Mesenchymal stem cell (in vitro differentiated cells and primary cell): ENCODE results near the gene IL26.
A peak's percentile ranks its signal among the peaks of the same experiment; 100 is the strongest.

Source experiments
- DNase-seq: peaks from one replicate; pipeline ENCODE4 v3.0.0-alpha.2; 2013
- H2AFZ ChIP-seq: one replicate; pipeline ENCODE4 v1.6.1; 2013; ENCODE audit warnings: low read depth, mild to moderate bottlenecking, control low read depth, inconsistent platforms, low read length, moderate library complexity
- H2AK5ac ChIP-seq: 2 replicates; pipeline ENCODE4 v1.6.1; 2013; ENCODE audit warnings: low read length, moderate library complexity, mild to moderate bottlenecking, inconsistent platforms; ENCODE audit not compliant: severe bottlenecking
- H2BK120ac ChIP-seq: one replicate; pipeline ENCODE4 v1.6.1; 2013; ENCODE audit warnings: low read depth, mild to moderate bottlenecking, inconsistent platforms, low read length, moderate library complexity
- H2BK12ac ChIP-seq, 2 experiments: one replicate each; pipeline ENCODE4 v1.6.1; 2013; ENCODE audit warnings: inconsistent platforms in 2 of 2, low read length in 2 of 2, mild to moderate bottlenecking in 2 of 2, moderate library complexity in 2 of 2, control low read depth in 1 of 2
- H2BK15ac ChIP-seq: one replicate; pipeline ENCODE4 v1.6.1; 2013; ENCODE audit warnings: mild to moderate bottlenecking, low read depth, inconsistent platforms; ENCODE audit not compliant: poor library complexity, severe bottlenecking
- H2BK5ac ChIP-seq: 2 replicates; pipeline ENCODE4 v1.6.1; 2013; ENCODE audit warnings: low read depth, mild to moderate bottlenecking, low read length, control low read depth, inconsistent platforms; ENCODE audit not compliant: poor library complexity, severe bottlenecking
- H3K14ac ChIP-seq, 2 experiments: one replicate each; pipeline ENCODE4 v1.6.1; 2013; ENCODE audit warnings: inconsistent platforms in 2 of 2, low read length in 2 of 2, control low read depth in 1 of 2, mild to moderate bottlenecking in 1 of 2, moderate library complexity in 1 of 2
- H3K18ac ChIP-seq, 2 experiments: one replicate each; pipeline ENCODE4 v1.6.1; 2013; ENCODE audit warnings: inconsistent platforms in 2 of 2, low read length in 2 of 2, control low read depth in 1 of 2, low read depth in 1 of 2, mild to moderate bottlenecking in 1 of 2
- H3K23ac ChIP-seq, 2 experiments: one replicate each; pipeline ENCODE4 v1.6.1; 2013; ENCODE audit warnings: inconsistent platforms in 2 of 2, low read length in 2 of 2, mild to moderate bottlenecking in 2 of 2, moderate library complexity in 2 of 2, control low read depth in 1 of 2
- H3K27ac ChIP-seq: 2 replicates; pipeline ENCODE4 v1.5.1; 2013; ENCODE audit warnings: mild to moderate bottlenecking, moderate library complexity, low read length, control low read depth, inconsistent platforms; ENCODE audit not compliant: poor library complexity, severe bottlenecking
- H3K27me3 ChIP-seq, 2 experiments: 2 replicates each; pipeline versions ENCODE4 v1.6.1 to v1.7.0; 2013; ENCODE audit warnings: low read length in 2 of 2, mild to moderate bottlenecking in 2 of 2, moderate library complexity in 2 of 2, control low read depth in 1 of 2, inconsistent platforms in 1 of 2; ENCODE audit not compliant: control insufficient read depth in 1 of 2, insufficient read depth in 1 of 2
- H3K36me3 ChIP-seq, 2 experiments: 2 replicates each; pipeline versions ENCODE4 v1.6.1 to v1.7.0; 2013; ENCODE audit warnings: low read length in 2 of 2, control low read depth in 1 of 2, inconsistent platforms in 1 of 2, low read depth in 1 of 2, mild to moderate bottlenecking in 1 of 2; ENCODE audit not compliant: insufficient read depth in 2 of 2, control insufficient read depth in 1 of 2
- H3K4ac ChIP-seq, 2 experiments: one replicate each; pipeline ENCODE4 v1.6.1; 2013; ENCODE audit warnings: inconsistent platforms in 2 of 2, low read length in 2 of 2, mild to moderate bottlenecking in 2 of 2, moderate library complexity in 2 of 2, control low read depth in 1 of 2, low read depth in 1 of 2
- H3K4me1 ChIP-seq: 2 replicates; pipeline ENCODE4 v1.6.1; 2013; ENCODE audit warnings: low read depth, low read length, control low read depth; ENCODE audit not compliant: control insufficient read depth, insufficient read depth
- H3K4me2 ChIP-seq: 2 replicates; pipeline ENCODE4 v1.6.1; 2013; ENCODE audit warnings: low read length, mild to moderate bottlenecking, inconsistent platforms; ENCODE audit not compliant: poor library complexity, severe bottlenecking
- H3K4me3 ChIP-seq, 2 experiments: 2 replicates each; pipeline versions ENCODE4 v1.5.1 to v1.7.0; 2013; ENCODE audit warnings: low read length in 2 of 2, mild to moderate bottlenecking in 2 of 2, control low read depth in 1 of 2, low read depth in 1 of 2; ENCODE audit not compliant: insufficient read depth in 1 of 2
- H3K79me1 ChIP-seq: replicated peaks from 2 replicates; pipeline ENCODE4 v1.6.1; 2013; ENCODE audit warnings: mild to moderate bottlenecking, control low read depth, low read length, inconsistent platforms; ENCODE audit not compliant: poor library complexity, severe bottlenecking
- H3K9ac ChIP-seq: 2 replicates; pipeline ENCODE4 v1.7.0; 2013; ENCODE audit warnings: mild to moderate bottlenecking, low read length, moderate library complexity
- H3K9me3 ChIP-seq: 2 replicates; pipeline ENCODE4 v1.7.0; 2013; ENCODE audit warnings: mild to moderate bottlenecking, low read length; ENCODE audit not compliant: control insufficient read depth
- H4K8ac ChIP-seq: one replicate; pipeline ENCODE4 v1.6.1; 2013; ENCODE audit warnings: inconsistent platforms, mild to moderate bottlenecking, low read length, moderate library complexity
- H4K91ac ChIP-seq: one replicate; pipeline ENCODE4 v1.6.1; 2013; ENCODE audit warnings: mild to moderate bottlenecking, low read length, inconsistent platforms
- WGBS: methylation state at CpG from one replicate; pipeline ENCODE4 v1.1.7; 2013; ENCODE audit warnings: mixed read lengths; 5-methylcytosine and 5-hydroxymethylcytosine counted together

The IL26 gene

DNA sequence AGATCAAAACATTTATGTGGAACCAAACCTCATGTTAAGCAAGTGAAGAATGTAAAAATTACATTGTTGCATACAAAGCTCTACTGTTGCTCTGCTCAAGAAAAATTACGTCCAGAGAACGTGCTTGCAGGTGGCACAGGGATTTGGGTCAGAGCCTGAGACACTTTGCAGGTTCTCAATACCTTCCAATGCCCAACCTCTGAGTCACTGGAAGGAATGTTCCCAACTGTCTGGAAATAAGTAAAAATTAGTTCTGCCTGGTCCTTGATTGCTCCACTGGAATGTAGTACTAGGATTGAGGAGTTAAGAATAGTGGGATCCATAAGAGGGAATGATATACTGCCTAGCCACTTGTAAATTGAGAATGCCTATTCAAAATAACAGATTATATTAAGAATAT is 63.2 kb downstream of the IL26 start:
- Histone ChIP-seq H3K4me1 (no peaks in the 10 kb centered on the region), H2AK5ac (no peak overlapping the region), H3K18ac (no peak overlapping the region), H3K9ac (no peak overlapping the region), H3K23ac (no peak overlapping the region), H3K4me3 (no peak overlapping the region), H3K27ac (no peak overlapping the region), H3K36me3 (no peaks in the 10 kb centered on the region), H2BK5ac (no peak overlapping the region), H3K14ac (no peak overlapping the region), H3K9me3 (no peaks in the 10 kb centered on the region), H3K27me3 (peaks cover 10% of the 10 kb centered on the region in 2 experiments), H3K4ac (no peak overlapping the region), H4K91ac (no peak overlapping the region), H2BK15ac (no peak overlapping the region), H2AFZ (no peak overlapping the region), H2BK12ac (no peak overlapping the region), H3K4me2 (no peak overlapping the region), H3K79me1 (no peaks in the 10 kb centered on the region), H2BK120ac (no peak overlapping the region), H4K8ac (no peak overlapping the region)
- 100% methylated on average over 2 of the region's 2 CpGs for WGBS
- no peak for DNase-seq

DNA sequence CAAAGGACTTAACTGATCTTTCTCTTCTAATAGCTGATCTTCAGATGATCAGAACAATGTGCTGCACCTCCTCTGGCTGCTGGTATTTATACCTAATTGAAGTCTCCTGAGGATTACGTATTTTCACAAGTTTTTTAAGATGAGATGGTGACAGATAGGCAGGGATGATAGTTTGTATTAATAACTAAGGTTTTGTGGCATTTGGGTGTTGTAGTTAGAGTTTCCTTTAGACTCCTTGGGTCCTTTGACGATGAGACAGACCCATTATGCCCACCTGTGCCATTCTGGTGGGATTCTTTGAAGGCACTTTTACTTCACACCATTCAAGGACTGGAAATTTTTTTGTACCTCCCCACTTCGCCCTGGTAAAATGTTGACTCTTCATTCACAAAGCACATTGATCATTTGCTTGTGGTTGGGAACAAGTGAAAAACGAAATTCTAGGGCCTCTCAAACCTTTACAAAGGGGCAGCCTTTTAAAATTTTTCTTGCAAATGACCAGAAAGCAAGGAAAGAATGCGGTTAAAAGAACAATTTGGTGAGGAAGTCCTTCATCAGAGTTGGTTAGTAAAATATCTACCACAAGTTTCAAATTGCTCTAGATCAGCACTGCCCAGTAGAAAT is 65.8 kb downstream of the IL26 start, which contains the start of gene IFNG:
TSS of gene IFNG (minus strand) at position 60 of the 624 bp plus-strand sequence. CDS start 125 bp downstream, outside the sequence.
- H4K8ac ChIP-seq: no peak within 1 kb of the TSS
- peaks cover 10 to 14% of the 10 kb centered on the region in 2 experiments for H3K27me3 ChIP-seq
- no peak within 1 kb of the TSS for H3K18ac ChIP-seq
- no peak within 1 kb of the TSS for H3K4ac ChIP-seq
- H2AK5ac ChIP-seq: no peak within 1 kb of the TSS
- H2BK5ac ChIP-seq: no peak within 1 kb of the TSS
- no peak within 1 kb of the TSS for H2BK12ac ChIP-seq
- H3K36me3 ChIP-seq: no peaks in the 10 kb centered on the region
- no peak within 1 kb of the TSS for H3K4me3 ChIP-seq
- H3K27ac ChIP-seq: no peak within 1 kb of the TSS
- no peak within 1 kb of the TSS for H3K4me2 ChIP-seq
- no peak within 1 kb of the TSS for H3K9ac ChIP-seq
- no peaks in the 10 kb centered on the region for H3K79me1 ChIP-seq
- 52% methylated on average over 4 of the region's 5 CpGs for WGBS
- no peak within 1 kb of the TSS for H4K91ac ChIP-seq
- no peaks in the 10 kb centered on the region for H3K9me3 ChIP-seq
- no peaks in the 10 kb centered on the region for H3K4me1 ChIP-seq
- no peak within 1 kb of the TSS for H2BK120ac ChIP-seq
- no peak within 1 kb of the TSS for H3K23ac ChIP-seq
- no peak within 1 kb of the TSS for H2AFZ ChIP-seq
- no peak for DNase-seq
- no peak within 1 kb of the TSS for H3K14ac ChIP-seq
- no peak within 1 kb of the TSS for H2BK15ac ChIP-seq

DNA sequence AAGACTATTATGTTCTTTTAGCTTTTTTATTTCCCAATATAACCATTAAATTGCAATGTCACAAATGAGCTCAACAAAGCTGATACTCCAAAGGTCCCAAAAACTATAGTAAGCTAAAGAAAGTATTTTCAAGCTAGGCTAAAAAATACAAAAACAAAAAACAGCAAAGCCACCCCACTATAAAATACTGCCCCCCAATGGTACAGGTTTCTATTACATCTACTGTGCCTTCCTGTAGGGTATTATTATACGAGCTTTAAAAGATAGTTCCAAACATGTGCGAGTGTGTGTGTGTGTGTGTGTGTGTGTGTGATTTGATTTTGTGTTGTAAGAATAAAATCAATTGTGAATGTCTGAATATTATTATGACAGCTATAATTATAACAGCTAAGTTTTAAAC is 67.2 kb downstream of the IL26 start:
- Histone ChIP-seq H2BK5ac (no peak overlapping the region), H2BK120ac (no peak overlapping the region), H3K14ac (no peak overlapping the region), H3K27me3 (peaks cover 5 to 14% of the 10 kb centered on the region in 2 experiments), H2AFZ (no peak overlapping the region), H3K9ac (no peak overlapping the region), H3K23ac (no peak overlapping the region), H3K27ac (no peak overlapping the region), H3K4me2 (no peak overlapping the region), H3K9me3 (no peaks in the 10 kb centered on the region), H3K4me1 (no peaks in the 10 kb centered on the region), H3K4me3 (no peak overlapping the region), H3K36me3 (no peaks in the 10 kb centered on the region), H4K91ac (no peak overlapping the region), H4K8ac (no peak overlapping the region), H2BK12ac (no peak overlapping the region), H3K79me1 (no peaks in the 10 kb centered on the region), H3K4ac (no peak overlapping the region), H2AK5ac (no peak overlapping the region), H2BK15ac (no peak overlapping the region), H3K18ac (no peak overlapping the region)
- DNase-seq: peak; percentile 8
- WGBS: 60% methylated on average over 1 of the region's 2 CpGs

DNA sequence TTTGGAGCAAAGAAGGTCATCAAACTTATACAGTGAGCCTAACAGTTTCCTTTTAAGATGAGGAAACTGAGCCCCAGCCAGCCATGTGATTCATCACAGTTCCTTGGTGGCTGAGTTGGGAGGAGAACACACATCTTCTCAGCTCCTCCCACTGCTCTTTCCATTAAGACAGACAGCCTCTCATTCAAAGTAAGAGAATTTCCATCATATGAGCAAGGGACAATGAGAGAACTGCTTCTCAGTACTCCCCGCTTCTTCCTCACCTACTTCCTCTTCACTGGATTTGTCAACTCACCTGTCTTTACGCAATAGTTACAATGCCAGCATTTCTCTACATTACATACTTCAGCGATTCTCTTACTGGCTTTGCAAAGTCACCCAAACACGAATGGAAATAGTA is 68.2 kb downstream of the IL26 start:
- WGBS: 30% methylated on average over 2 of the region's 4 CpGs
- Histone ChIP-seq H3K4me3 (no peak overlapping the region), H3K4me2 (no peak overlapping the region), H3K27ac (no peak overlapping the region), H3K18ac (no peak overlapping the region), H2AK5ac (no peak overlapping the region), H3K79me1 (no peaks in the 10 kb centered on the region), H3K4ac (no peak overlapping the region), H2BK120ac (no peak overlapping the region), H3K9ac (no peak overlapping the region), H3K14ac (no peak overlapping the region), H2BK15ac (no peak overlapping the region), H2BK12ac (no peak overlapping the region), H2AFZ (no peak overlapping the region), H3K27me3 (peaks cover 5 to 17% of the 10 kb centered on the region in 2 experiments), H2BK5ac (no peak overlapping the region), H4K91ac (no peak overlapping the region), H3K9me3 (no peaks in the 10 kb centered on the region), H4K8ac (no peak overlapping the region), H3K4me1 (no peaks in the 10 kb centered on the region), H3K36me3 (no peaks in the 10 kb centered on the region), H3K23ac (no peak overlapping the region)
- no peak for DNase-seq
